Ishikawa (cell line): Measurements from ENCODE around the gene CCL23.

Experiments
- CEBPB ChIP-seq: IDR thresholded peaks from 2 replicates; pipeline ENCODE4 v1.6.1; 2012
- CREB1 ChIP-seq: IDR thresholded peaks from 2 replicates; pipeline ENCODE4 v1.6.1; 2012; ENCODE audit warnings: low read depth
- EGR1 ChIP-seq: IDR thresholded peaks from 2 replicates; pipeline ENCODE4 v1.6.1; 2012
- EP300 ChIP-seq: IDR thresholded peaks from 2 replicates; pipeline ENCODE4 v1.6.1; 2012; ENCODE audit warnings: borderline replicate concordance
- FOXM1 ChIP-seq: IDR thresholded peaks from 2 replicates; pipeline ENCODE4 v1.6.1; 2012; ENCODE audit warnings: low read depth, borderline replicate concordance
- NFIC ChIP-seq: IDR thresholded peaks from 2 replicates; pipeline ENCODE4 v1.6.1; 2012
- RAD21 ChIP-seq: IDR thresholded peaks from 2 replicates; pipeline ENCODE4 v1.6.1; 2012; ENCODE audit warnings: low read depth
- TAF1 ChIP-seq: IDR thresholded peaks from 2 replicates; pipeline ENCODE4 v1.6.1; 2012; ENCODE audit warnings: low read depth, mild to moderate bottlenecking
- TCF12 ChIP-seq: IDR thresholded peaks from 2 replicates; pipeline ENCODE4 v1.6.1; 2012; ENCODE audit warnings: low read depth
- TEAD4 ChIP-seq: IDR thresholded peaks from 2 replicates; pipeline ENCODE4 v1.6.1; 2012
- YY1 ChIP-seq: IDR thresholded peaks from 2 replicates; pipeline ENCODE4 v1.6.1; 2012; ENCODE audit warnings: low read depth
- ZBTB7A ChIP-seq: IDR thresholded peaks from 2 replicates; pipeline ENCODE4 v1.6.1; 2012; ENCODE audit warnings: low read depth
- TF ChIP-seq, protein P1 (sequence below): IDR thresholded peaks from 2 replicates; pipeline ENCODE4 v1.6.1; 2012
- TF ChIP-seq, protein P2 (sequence below): IDR thresholded peaks from 2 replicates; pipeline ENCODE4 v1.6.1; 2012
- TF ChIP-seq, protein P3 (sequence below): IDR thresholded peaks from 2 replicates; pipeline ENCODE4 v1.6.1; 2012; ENCODE audit warnings: low read depth, mild to moderate bottlenecking

CCL23 gene

DNA sequence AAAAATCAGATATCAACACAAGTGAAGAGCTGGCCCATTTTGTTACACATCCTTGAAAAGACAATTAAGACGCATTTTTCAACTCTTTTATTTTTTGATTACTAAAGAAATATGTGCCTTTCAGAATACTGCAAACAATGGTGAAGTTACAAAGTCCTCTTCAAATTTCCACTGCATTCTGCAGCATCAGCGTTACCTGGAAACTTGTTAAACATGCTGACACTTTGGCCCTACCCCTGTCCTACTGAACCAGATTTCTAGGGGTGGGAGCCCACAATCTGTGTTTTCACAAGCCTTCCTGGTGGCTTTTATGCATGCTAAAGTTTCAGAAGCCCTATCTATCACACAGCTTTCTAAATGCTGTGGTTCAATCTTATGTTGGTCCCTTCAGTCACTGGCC, 26.7 kb downstream of the CCL23 start:
- TF ChIP-seq EP300, result no peak
- TF ChIP-seq NFIC, result no peak
- no peak for TF ChIP-seq TCF12
- no peak for TF ChIP-seq TEAD4
- TF ChIP-seq CEBPB, result no peak
- no peak for TF ChIP-seq EGR1
- no peak for TF ChIP-seq YY1
- TF ChIP-seq FOXM1, result no peak
- TF ChIP-seq TAF1, result no peak
- TF ChIP-seq, protein P1, sequence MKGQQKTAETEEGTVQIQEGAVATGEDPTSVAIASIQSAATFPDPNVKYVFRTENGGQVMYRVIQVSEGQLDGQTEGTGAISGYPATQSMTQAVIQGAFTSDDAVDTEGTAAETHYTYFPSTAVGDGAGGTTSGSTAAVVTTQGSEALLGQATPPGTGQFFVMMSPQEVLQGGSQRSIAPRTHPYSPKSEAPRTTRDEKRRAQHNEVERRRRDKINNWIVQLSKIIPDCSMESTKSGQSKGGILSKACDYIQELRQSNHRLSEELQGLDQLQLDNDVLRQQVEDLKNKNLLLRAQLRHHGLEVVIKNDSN, result no peak
- TF ChIP-seq CREB1, result no peak

DNA sequence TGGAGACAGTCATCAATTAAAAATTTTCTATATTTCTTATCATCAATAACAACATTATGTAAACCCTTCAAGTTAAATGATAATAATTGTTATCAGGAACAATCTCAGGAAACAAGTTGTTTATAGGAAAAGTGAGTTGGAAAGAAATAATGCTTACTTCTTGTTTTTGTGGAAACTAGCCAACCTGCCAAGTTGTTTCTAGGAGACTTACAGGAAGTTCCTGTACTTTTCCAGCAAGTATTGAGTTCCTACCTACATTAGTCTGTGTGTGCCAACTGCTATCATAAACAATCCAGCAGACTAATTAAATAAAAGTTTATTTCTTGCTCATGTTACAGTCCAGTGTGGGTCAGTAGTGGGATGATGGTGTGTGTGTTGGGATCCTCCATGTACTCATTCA, 29.6 kb downstream of the CCL23 start:
- TF ChIP-seq, protein P2, sequence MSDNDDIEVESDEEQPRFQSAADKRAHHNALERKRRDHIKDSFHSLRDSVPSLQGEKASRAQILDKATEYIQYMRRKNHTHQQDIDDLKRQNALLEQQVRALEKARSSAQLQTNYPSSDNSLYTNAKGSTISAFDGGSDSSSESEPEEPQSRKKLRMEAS, result no peak
- TF ChIP-seq NFIC (no peak), CREB1 (no peak), EGR1 (no peak), EP300 (no peak), FOXM1 (no peak), TAF1 (no peak), TCF12 (no peak), CEBPB (no peak), RAD21 (no peak), TEAD4 (no peak), YY1 (no peak), ZBTB7A (no peak)
- TF ChIP-seq, protein P1, result no peak
- TF ChIP-seq, protein P3, sequence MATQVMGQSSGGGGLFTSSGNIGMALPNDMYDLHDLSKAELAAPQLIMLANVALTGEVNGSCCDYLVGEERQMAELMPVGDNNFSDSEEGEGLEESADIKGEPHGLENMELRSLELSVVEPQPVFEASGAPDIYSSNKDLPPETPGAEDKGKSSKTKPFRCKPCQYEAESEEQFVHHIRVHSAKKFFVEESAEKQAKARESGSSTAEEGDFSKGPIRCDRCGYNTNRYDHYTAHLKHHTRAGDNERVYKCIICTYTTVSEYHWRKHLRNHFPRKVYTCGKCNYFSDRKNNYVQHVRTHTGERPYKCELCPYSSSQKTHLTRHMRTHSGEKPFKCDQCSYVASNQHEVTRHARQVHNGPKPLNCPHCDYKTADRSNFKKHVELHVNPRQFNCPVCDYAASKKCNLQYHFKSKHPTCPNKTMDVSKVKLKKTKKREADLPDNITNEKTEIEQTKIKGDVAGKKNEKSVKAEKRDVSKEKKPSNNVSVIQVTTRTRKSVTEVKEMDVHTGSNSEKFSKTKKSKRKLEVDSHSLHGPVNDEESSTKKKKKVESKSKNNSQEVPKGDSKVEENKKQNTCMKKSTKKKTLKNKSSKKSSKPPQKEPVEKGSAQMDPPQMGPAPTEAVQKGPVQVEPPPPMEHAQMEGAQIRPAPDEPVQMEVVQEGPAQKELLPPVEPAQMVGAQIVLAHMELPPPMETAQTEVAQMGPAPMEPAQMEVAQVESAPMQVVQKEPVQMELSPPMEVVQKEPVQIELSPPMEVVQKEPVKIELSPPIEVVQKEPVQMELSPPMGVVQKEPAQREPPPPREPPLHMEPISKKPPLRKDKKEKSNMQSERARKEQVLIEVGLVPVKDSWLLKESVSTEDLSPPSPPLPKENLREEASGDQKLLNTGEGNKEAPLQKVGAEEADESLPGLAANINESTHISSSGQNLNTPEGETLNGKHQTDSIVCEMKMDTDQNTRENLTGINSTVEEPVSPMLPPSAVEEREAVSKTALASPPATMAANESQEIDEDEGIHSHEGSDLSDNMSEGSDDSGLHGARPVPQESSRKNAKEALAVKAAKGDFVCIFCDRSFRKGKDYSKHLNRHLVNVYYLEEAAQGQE, result no peak

DNA sequence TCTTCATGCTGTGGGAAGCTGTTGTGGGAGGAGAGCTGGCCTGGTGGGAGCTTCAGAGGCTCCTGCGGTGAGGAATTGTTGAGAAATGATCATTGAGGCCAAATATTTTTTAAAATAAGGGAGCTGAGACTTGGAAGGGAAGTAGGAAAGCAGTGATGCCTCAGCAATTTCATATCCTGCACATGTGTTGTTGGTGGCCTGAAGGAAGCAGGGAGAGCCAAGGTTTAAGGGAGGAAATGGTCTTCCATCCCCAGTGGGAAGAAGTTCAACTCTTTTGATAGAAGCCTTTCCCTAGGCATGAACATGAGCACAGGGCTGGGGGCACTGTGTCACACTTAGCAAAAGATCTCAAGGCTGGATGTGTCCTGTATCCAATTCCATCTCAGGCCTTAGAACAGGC, 31.1 kb downstream of the CCL23 start, which contains the start of gene CCL14:
Gene CCL14 (minus strand): TSS at position 87 of the 400 bp plus-strand sequence. CDS start 80 bp downstream, at position 7.
- TF ChIP-seq, protein P1, result no peak
- TF ChIP-seq CREB1, result no peak
- TF ChIP-seq NFIC, result no peak
- TF ChIP-seq CEBPB, result no peak
- TF ChIP-seq, protein P3, result no peak
- no peak for TF ChIP-seq YY1
- TF ChIP-seq TCF12, result no peak
- TF ChIP-seq TAF1, result no peak
- TF ChIP-seq TEAD4, result no peak
- no peak for TF ChIP-seq FOXM1

DNA sequence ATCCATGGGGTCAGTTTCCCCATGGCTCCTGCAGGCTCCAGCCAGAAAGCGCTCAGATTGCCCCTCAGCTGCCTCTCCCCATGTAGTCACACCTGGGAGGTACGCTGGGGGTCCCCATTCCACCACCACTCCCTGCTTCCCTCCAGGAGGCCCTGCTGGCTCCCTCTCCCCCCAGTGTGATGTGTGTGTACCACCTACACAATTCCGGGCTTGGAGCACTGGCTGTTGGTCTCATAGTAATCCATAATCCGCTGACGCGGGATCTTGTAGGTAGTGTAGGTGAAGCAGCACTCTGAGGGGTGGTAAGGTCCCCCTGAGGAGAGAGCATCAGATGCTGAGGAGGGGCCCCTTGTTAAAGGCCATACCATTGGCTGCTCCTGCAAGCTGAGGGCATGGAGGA, 33.6 kb downstream of the CCL23 start:
- TF ChIP-seq TCF12 (no peak), EP300 (no peak), CEBPB (no peak), YY1 (no peak), EGR1 (no peak), CREB1 (no peak)
- TF ChIP-seq, protein P3, result no peak
- TF ChIP-seq, protein P2, result no peak
- TF ChIP-seq, protein P1, result no peak
